Neural cell (in vitro differentiated cells): ENCODE measurements around the gene DPP6.

Experiments
- EP300 ChIP-seq: fragments of 450-650 bp; conservative IDR thresholded peaks from 2 replicates; pipeline ENCODE4 v1.6.1; 2014; ENCODE audit warnings: antibody characterized with exemption, mild to moderate bottlenecking, moderate library complexity; ENCODE audit not compliant: poor library complexity, severe bottlenecking
- EZH2 ChIP-seq: fragments of 200-600, 300-800 bp; shearing (Covaris generic), sonication (generic); IDR thresholded peaks from 2 replicates; pipeline ENCODE4 v1.6.1; 2014; ENCODE audit warnings: antibody characterized with exemption, low read length, borderline replicate concordance, mild to moderate bottlenecking; ENCODE audit not compliant: insufficient read depth, poor library complexity, severe bottlenecking
- POLR2AphosphoS5 ChIP-seq: IDR thresholded peaks from 2 replicates; pipeline ENCODE4 v1.6.1; 2012
- RAD21 ChIP-seq: fragments of 450-650 bp; conservative IDR thresholded peaks from 2 replicates; pipeline ENCODE4 v1.6.1; 2014; ENCODE audit warnings: antibody characterized with exemption, mild to moderate bottlenecking, moderate library complexity
- REST ChIP-seq: IDR thresholded peaks from 2 replicates; pipeline ENCODE4 v1.6.1; 2012; ENCODE audit warnings: borderline replicate concordance
- SMC3 ChIP-seq: fragments of 450-650 bp; conservative IDR thresholded peaks from 2 replicates; pipeline ENCODE4 v1.6.1; 2014; ENCODE audit warnings: antibody characterized with exemption, mild to moderate bottlenecking, moderate library complexity; ENCODE audit not compliant: poor library complexity
- TF ChIP-seq, protein P1 (sequence below): fragments of 450-650 bp; IDR thresholded peaks from 2 replicates; pipeline ENCODE4 v1.5.1; 2014; ENCODE audit warnings: antibody characterized with exemption, mild to moderate bottlenecking, moderate library complexity; ENCODE audit not compliant: poor library complexity, severe bottlenecking

GRCh38 chr7:154372011-154372601, 319.9 kb downstream of the DPP6 start:
- TF ChIP-seq, protein P1, sequence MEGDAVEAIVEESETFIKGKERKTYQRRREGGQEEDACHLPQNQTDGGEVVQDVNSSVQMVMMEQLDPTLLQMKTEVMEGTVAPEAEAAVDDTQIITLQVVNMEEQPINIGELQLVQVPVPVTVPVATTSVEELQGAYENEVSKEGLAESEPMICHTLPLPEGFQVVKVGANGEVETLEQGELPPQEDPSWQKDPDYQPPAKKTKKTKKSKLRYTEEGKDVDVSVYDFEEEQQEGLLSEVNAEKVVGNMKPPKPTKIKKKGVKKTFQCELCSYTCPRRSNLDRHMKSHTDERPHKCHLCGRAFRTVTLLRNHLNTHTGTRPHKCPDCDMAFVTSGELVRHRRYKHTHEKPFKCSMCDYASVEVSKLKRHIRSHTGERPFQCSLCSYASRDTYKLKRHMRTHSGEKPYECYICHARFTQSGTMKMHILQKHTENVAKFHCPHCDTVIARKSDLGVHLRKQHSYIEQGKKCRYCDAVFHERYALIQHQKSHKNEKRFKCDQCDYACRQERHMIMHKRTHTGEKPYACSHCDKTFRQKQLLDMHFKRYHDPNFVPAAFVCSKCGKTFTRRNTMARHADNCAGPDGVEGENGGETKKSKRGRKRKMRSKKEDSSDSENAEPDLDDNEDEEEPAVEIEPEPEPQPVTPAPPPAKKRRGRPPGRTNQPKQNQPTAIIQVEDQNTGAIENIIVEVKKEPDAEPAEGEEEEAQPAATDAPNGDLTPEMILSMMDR, result no peak
- TF ChIP-seq EP300 (no peak), EZH2 (no peak), SMC3 (no peak), POLR2AphosphoS5 (no peak), REST (no peak), RAD21 (no peak)
